ENCODE measurements around the gene BCKDK.

GRCh38 chr16:31130336-31130891 lies 22.2 kb downstream of the BCKDK start:
- TF ChIP-seq CTCF (IDR thresholded peaks at IDR 0.05): no peak
- no peak for TF ChIP-seq POLR2AphosphoS5 (IDR thresholded peaks at IDR 0.05)
- TF ChIP-seq POLR2A (IDR thresholded peaks at IDR 0.05): no peak

Measured in breast epithelium (tissue), 3 donors.